Fibroblast of lung (primary cell): Measurements from ENCODE around the gene OOSP3. TPM values are rescaled to one million over a fixed set of nuclear protein-coding genes. Genes with fewer than 3 reads are reported as not detected.

Experiments
- DNase-seq, 2 donors: peaks; one replicate each; pipeline versions ENCODE4 v3.0.0 to v3.0.0-alpha.2; 2010; ENCODE audit warnings: low read depth in 2 of 2
- H2AFZ ChIP-seq: 2 replicates; pipeline ENCODE4 v1.5.1; 2012; ENCODE audit warnings: low read length, control low read depth, inconsistent platforms
- H3K27ac ChIP-seq: 2 replicates; pipeline ENCODE4 v1.5.1; 2011; ENCODE audit warnings: low read length, control low read depth; ENCODE audit not compliant: insufficient read depth
- H3K27me3 ChIP-seq: 2 replicates; pipeline ENCODE4 v1.5.1; 2011; ENCODE audit warnings: mild to moderate bottlenecking, low read length; ENCODE audit not compliant: control insufficient read depth, insufficient read depth
- H3K36me3 ChIP-seq: 2 replicates; pipeline ENCODE4 v1.5.1; 2011; ENCODE audit warnings: low read length; ENCODE audit not compliant: control insufficient read depth, insufficient read depth
- H3K4me1 ChIP-seq: 2 replicates; pipeline ENCODE4 v1.5.1; 2011; ENCODE audit warnings: low read length; ENCODE audit not compliant: control insufficient read depth, insufficient read depth; ENCODE audit errors: extremely low read depth
- H3K4me2 ChIP-seq: 2 replicates; pipeline ENCODE4 v1.5.1; 2011; ENCODE audit warnings: low read length, control low read depth; ENCODE audit not compliant: insufficient read depth; ENCODE audit errors: extremely low read depth
- H3K4me3 ChIP-seq, 4 experiments: fragments of 200-600 bp in 1 of 4; sonication (generic) in 1 of 4; replicated peaks in 1 of 4; 2 replicates each; pipeline ENCODE4 v1.5.1; 2011 to 2016; ENCODE audit warnings: low read length in 4 of 4, low read depth in 3 of 4, mild to moderate bottlenecking in 3 of 4, control low read depth in 2 of 4, inconsistent platforms in 1 of 4, mixed read lengths in 1 of 4; ENCODE audit not compliant: insufficient read depth in 1 of 4; ENCODE audit errors: control extremely low read depth in 1 of 4
- H3K79me2 ChIP-seq: 2 replicates; pipeline ENCODE4 v1.5.1; 2012; ENCODE audit warnings: mild to moderate bottlenecking, low read length, inconsistent platforms; ENCODE audit not compliant: control insufficient read depth, insufficient read depth
- H3K9ac ChIP-seq: 2 replicates; pipeline ENCODE4 v1.5.1; 2011; ENCODE audit warnings: mild to moderate bottlenecking, low read length, control low read depth; ENCODE audit not compliant: insufficient read depth
- H3K9me3 ChIP-seq: 2 replicates; pipeline ENCODE4 v1.5.1; 2012; ENCODE audit warnings: low read depth, low read length; ENCODE audit not compliant: control insufficient read depth, insufficient read depth
- H4K20me1 ChIP-seq: 2 replicates; pipeline ENCODE4 v1.5.1; 2011; ENCODE audit warnings: low read length; ENCODE audit not compliant: control insufficient read depth, insufficient read depth; ENCODE audit errors: extremely low read depth
- CTCF ChIP-seq, 2 donors: IDR thresholded peaks in 1 of 2; conservative IDR thresholded peaks in 1 of 2; 1 replicate in 1 of 2; 2 replicates in 1 of 2; pipeline ENCODE4 v1.5.1; 2011 to 2012; ENCODE audit warnings: low read length in 2 of 2, control low read depth in 1 of 2, inconsistent platforms in 1 of 2, low read depth in 1 of 2, mild to moderate bottlenecking in 1 of 2
- EZH2 ChIP-seq: IDR thresholded peaks from 2 replicates; pipeline ENCODE4 v1.5.1; 2012; ENCODE audit warnings: low read length, control low read depth, mild to moderate bottlenecking; ENCODE audit errors: missing control alignments
- polyA plus RNA-seq, 2 donors: library from polyadenylated mRNA; depleted of rRNA in 1 of 2; stranded (reverse) in 1 of 2; unstranded in 1 of 2; fragments of >200 nt; gene quantifications; 2 replicates each; pipeline ENCODE4 v1.2.1, GENCODE V29; 2011 to 2012; ENCODE audit warnings: missing spikeins in 1 of 2
- total RNA-seq: library from RNA; depleted of rRNA; stranded (reverse); fragments of >200 nt; gene quantifications from 2 replicates; pipeline ENCODE4 v1.2.1, GENCODE V29; 2014

OOSP3 gene
- total and polyA plus RNA-seq, 2 donors (not counting 1 experiment from before 2014, with no cell fraction given): not detected

- H3K9me3 ChIP-seq: no peaks in the 10 kb centered on the region
- H4K20me1 ChIP-seq: no peaks in the 10 kb centered on the region
- no peaks in the 10 kb centered on the region for H3K27me3 ChIP-seq
- no peaks in the 10 kb centered on the region for H3K4me1 ChIP-seq
- no peaks in the 10 kb centered on the region for H3K79me2 ChIP-seq
- H3K36me3 ChIP-seq: no peaks in the 10 kb centered on the region
- H2AFZ ChIP-seq: no peak overlapping the region
- no peak for DNase-seq
- no peak overlapping the region for H3K9ac ChIP-seq
- H3K4me3 ChIP-seq: no peak overlapping the region
- no peak overlapping the region for H3K4me2 ChIP-seq
- no peak overlapping the region for H3K27ac ChIP-seq
- TF ChIP-seq CTCF (conservative IDR thresholded peaks at IDR 0.05 in 1 of 2, IDR thresholded peaks at IDR 0.05 in 1 of 2; ENCODE audit: low read depth in 1 of 2, low read length in 2 of 2): no peak
- TF ChIP-seq EZH2: no peak
These were observed 1.3 kb upstream of the OOSP3 start for GRCh38 chr11:59877325-59877724.

- Histone ChIP-seq H3K9ac (no peak overlapping the region), H3K36me3 (no peaks in the 10 kb centered on the region), H3K4me2 (no peak overlapping the region), H3K27ac (no peak overlapping the region), H3K27me3 (no peaks in the 10 kb centered on the region), H2AFZ (no peak overlapping the region), H3K79me2 (no peaks in the 10 kb centered on the region), H4K20me1 (no peaks in the 10 kb centered on the region), H3K4me3 (no peak overlapping the region), H3K9me3 (no peaks in the 10 kb centered on the region), H3K4me1 (no peaks in the 10 kb centered on the region)
- TF ChIP-seq CTCF (conservative IDR thresholded peaks at IDR 0.05 in 1 of 2, IDR thresholded peaks at IDR 0.05 in 1 of 2; ENCODE audit: low read depth in 1 of 2, low read length in 2 of 2) (no peak), EZH2 (no peak)
- no peak for DNase-seq
These were observed 798 bp upstream of the OOSP3 start for GRCh38 chr11:59877784-59878183.

DNA sequence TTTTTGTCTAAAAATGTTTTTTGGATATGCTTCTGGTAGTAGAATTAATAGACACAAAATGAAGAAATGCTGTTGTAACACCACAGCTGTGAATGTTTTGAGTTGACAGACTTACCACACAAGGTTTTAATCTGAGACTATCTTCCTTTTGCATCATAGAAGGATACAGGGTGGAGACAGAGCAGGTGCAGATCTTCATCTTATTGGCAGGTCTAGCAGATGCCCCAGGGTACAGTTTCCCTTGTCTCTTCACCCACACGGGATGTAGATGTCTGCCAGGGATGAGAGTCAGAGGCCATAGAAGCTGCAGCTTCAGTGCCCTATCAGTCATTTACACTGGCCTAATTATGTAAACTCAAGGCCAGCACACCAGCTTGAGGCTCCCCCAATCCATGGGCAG is 985 bp downstream of the OOSP3 start:
- TF ChIP-seq CTCF (conservative IDR thresholded peaks at IDR 0.05 in 1 of 2, IDR thresholded peaks at IDR 0.05 in 1 of 2; ENCODE audit: low read depth in 1 of 2, low read length in 2 of 2) (no peak), EZH2 (no peak)
- no peak overlapping the region for H2AFZ ChIP-seq
- DNase-seq: no peak

More for the DNA sequence above, 985 bp downstream of the OOSP3 start:
- no peaks in the 10 kb centered on the region for H3K4me1 ChIP-seq
- H4K20me1 ChIP-seq: no peaks in the 10 kb centered on the region
- H3K9me3 ChIP-seq: no peaks in the 10 kb centered on the region
- H3K79me2 ChIP-seq: no peaks in the 10 kb centered on the region
- H3K4me3 ChIP-seq: no peak overlapping the region
- no peak overlapping the region for H3K4me2 ChIP-seq
- H3K27me3 ChIP-seq: no peaks in the 10 kb centered on the region
- no peak overlapping the region for H3K27ac ChIP-seq
- no peak overlapping the region for H3K9ac ChIP-seq
- no peaks in the 10 kb centered on the region for H3K36me3 ChIP-seq
